Measurements from ENCODE around the gene GALNT6. TPM values are rescaled to one million over a fixed set of nuclear protein-coding genes. Genes with fewer than 3 reads are reported as not detected.
"Not testable (repeated sequence)": the region's sequence is repeated elsewhere in the genome, so short reads cannot be mapped to it uniquely, and the experiment has no call there.

GALNT6 gene
- total RNA-seq, 1 donor from 2014 or later = not detected

DNA sequence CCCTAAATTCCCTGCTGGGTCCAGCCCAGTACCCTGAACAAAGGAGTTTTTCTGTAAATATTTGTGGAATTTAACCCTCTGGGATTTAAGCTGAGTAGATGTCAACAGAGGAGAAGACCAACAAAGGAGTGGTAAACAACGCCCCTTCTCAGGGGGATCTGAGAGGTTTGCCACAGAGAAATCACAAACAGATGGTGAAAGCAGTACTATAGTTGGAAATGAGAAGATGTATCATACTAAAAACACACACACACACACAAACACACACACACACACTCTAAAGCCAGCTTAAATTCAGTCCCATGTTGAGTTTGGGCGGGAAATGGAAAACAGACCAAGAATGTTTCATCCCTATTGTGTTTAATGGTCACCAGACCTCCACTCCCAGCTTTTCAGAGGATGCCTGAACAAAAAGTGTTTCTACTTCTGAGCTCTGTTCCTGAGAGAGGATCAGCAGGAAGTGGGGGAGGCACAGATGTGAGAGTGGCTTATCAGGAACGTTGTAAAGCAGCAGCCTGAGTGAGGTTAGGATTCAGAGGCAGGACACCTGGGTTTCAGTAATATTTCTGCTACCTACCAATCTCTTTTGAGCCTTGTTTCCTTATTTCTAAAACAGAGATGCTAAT is 70.4 kb downstream of the GALNT6 start:
- Histone ChIP-seq H3K36me3 (no peaks in the 10 kb centered on the region), H3K9ac (peak overlapping the region; percentile 11), H3K27ac (peak overlapping the region; percentile 99), H3K4me3 (peak overlapping the region; percentile 15), H2AFZ (replicated peaks) (no peak overlapping the region), H3K27me3 (no peaks in the 10 kb centered on the region), H3K9me3 (ENCODE audit: low read depth) (no peaks in the 10 kb centered on the region), H3K4me2 (peak overlapping the region; percentile 67), H3K4me1 (peaks cover 48% of the 10 kb centered on the region), H3K79me2 (ENCODE audit: low read depth) (no peaks in the 10 kb centered on the region), H3F3A (ENCODE audit: low read depth) (peaks cover 37% of the 10 kb centered on the region), H4K20me1 (ENCODE audit: low read depth) (no peaks in the 10 kb centered on the region)
- peak; percentile 86 for DNase-seq (ENCODE audit: low spot score)
- Mint-ChIP-seq H3K36me3 (no peaks in the 10 kb centered on the region), H3K4me3 (peak overlapping the region; percentile 25), H3K4me1 (peaks cover 16% of the 10 kb centered on the region), H3K9me3 (peaks cover 2% of the 10 kb centered on the region), H3K27ac (peak overlapping the region; percentile 81), H3K27me3 (ENCODE audit: insufficient read depth, low read depth) (peaks cover 9% of the 10 kb centered on the region)
- TF ChIP-seq EZH2phosphoT487 (IDR thresholded peaks at IDR 0.05) = no peak
- TF ChIP-seq, protein P1, sequence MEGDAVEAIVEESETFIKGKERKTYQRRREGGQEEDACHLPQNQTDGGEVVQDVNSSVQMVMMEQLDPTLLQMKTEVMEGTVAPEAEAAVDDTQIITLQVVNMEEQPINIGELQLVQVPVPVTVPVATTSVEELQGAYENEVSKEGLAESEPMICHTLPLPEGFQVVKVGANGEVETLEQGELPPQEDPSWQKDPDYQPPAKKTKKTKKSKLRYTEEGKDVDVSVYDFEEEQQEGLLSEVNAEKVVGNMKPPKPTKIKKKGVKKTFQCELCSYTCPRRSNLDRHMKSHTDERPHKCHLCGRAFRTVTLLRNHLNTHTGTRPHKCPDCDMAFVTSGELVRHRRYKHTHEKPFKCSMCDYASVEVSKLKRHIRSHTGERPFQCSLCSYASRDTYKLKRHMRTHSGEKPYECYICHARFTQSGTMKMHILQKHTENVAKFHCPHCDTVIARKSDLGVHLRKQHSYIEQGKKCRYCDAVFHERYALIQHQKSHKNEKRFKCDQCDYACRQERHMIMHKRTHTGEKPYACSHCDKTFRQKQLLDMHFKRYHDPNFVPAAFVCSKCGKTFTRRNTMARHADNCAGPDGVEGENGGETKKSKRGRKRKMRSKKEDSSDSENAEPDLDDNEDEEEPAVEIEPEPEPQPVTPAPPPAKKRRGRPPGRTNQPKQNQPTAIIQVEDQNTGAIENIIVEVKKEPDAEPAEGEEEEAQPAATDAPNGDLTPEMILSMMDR (IDR thresholded peaks at IDR 0.05) = no peak
- no peak for TF ChIP-seq EZH2 (IDR thresholded peaks at IDR 0.05)

DNA sequence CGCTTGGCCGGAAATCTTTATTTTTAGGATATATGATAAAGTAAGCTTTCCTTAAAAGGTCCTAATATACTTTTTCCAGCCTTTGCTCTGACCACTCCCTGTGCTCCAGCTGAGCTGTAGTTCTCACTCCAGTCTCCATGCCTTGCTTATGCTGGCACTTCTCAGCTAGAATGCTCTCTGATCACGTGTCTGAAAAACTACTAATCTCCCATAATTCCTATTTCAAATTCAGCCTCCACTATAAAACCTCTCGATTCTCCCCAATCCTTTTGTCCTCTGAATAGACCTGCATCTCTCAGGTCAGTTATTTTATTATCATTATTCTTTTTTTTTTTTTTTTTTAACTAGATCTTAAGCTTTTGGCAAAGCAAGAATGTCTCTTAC is 70.9 kb downstream of the GALNT6 start:
- no peaks in the 10 kb centered on the region for H3K27me3 ChIP-seq
- no peak overlapping the region for H2AFZ ChIP-seq (replicated peaks)

DNA sequence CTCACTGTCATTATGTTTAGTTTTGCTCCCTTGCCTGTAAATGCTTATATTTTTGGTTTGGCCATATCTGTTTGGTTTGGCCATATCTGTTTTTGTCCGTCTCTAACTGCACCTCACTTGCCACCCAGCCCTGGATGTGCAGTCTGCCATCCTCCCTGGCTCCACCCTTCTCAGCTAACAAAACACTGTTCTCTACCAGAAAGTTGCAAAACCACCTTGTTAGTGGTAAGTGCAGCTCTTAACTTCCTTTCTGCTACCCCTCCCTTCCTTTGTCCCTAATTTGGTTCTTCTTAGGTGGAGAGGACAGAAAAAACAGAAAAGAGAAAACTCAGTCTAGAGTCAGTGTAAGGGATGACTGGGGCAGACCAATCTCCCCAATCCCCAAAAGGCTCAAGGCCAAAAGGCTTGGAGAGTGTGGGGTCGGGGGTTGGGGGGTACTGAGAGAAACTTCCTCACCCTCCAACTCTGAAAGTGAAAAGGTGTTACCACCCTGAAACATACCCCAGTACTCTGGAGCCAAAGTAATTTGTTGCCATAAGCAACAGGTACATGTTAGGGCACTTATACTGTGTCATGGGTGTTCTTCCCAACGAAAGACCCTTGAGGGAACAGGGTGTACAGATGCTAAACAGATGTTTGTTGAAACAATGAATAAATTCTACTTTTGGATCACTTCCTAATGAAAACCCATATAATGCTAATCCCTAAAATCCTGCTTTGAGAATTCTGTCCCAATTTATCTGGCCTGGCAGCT is 72.2 kb downstream of the GALNT6 start:
- no peaks in the 10 kb centered on the region for H3K27me3 ChIP-seq

More for the DNA sequence above, 70.9 kb downstream of the GALNT6 start:
- no peaks in the 10 kb centered on the region for H3K36me3 ChIP-seq
- Mint-ChIP-seq H3K36me3 (no peaks in the 10 kb centered on the region), H3K4me1 (peaks cover 16% of the 10 kb centered on the region), H3K27me3 (ENCODE audit: insufficient read depth, low read depth) (peaks cover 9% of the 10 kb centered on the region), H3K4me3 (no peak overlapping the region), H3K9me3 (peaks cover 2% of the 10 kb centered on the region), H3K27ac (no peak overlapping the region)
- no peaks in the 10 kb centered on the region for H3K9me3 ChIP-seq (ENCODE audit: low read depth)
- H3K4me3 ChIP-seq = no peak overlapping the region
- H3K79me2 ChIP-seq (ENCODE audit: low read depth) = no peaks in the 10 kb centered on the region
- H3F3A ChIP-seq (ENCODE audit: low read depth) = peaks cover 37% of the 10 kb centered on the region
- H3K9ac ChIP-seq = no peak overlapping the region
- H3K27ac ChIP-seq = peak overlapping the region; percentile 99
- no peak for TF ChIP-seq EZH2 (IDR thresholded peaks at IDR 0.05)
- TF ChIP-seq, protein P1 (IDR thresholded peaks at IDR 0.05) = no peak
- TF ChIP-seq EZH2phosphoT487 (IDR thresholded peaks at IDR 0.05) = no peak
- H3K4me1 ChIP-seq = peaks cover 48% of the 10 kb centered on the region
- H4K20me1 ChIP-seq (ENCODE audit: low read depth) = no peaks in the 10 kb centered on the region
- peak overlapping the region; percentile 67 for H3K4me2 ChIP-seq
- DNase-seq (ENCODE audit: low spot score) = no peak

DNA sequence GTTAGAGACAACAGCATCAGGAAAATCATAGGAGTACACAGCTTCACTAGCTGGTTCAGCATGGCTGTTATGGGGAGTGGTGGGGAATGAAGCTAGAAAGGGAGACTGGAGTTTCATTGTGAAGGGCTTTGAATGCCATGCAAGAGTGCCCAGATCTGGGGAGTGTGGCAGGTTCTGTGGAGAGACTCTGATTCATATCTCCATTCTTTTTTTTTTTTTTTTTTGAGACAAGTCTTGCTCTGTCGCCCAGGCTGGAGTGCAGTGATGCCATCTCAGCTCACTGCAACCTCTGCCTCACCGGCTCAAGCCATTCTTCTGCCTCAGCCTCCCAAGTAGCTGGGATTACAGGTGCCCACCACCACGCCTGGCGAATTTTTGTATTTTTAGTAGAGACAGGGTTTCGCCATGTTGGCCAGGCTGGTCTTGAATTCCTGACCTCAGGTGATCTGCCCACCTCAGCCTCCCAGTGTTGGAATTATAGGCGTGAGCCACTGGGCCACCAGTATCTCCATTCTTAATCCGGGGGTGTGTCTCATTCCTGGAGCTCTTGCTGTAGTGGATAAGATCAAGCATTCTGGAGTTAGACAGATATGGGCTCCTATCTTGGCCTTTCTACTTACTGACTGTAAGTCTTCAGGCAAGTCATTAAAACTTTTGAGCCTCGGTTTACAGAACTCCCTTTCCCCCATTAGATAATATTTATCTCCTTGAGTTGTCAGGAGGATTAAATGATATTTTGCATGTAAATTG is 73.0 kb downstream of the GALNT6 start:
- Histone ChIP-seq H3K4me1 (peaks cover 45% of the 10 kb centered on the region), H3K27ac (peak overlapping the region; percentile 99), H2AFZ (replicated peaks) (peak overlapping the region; percentile 64), H3F3A (ENCODE audit: low read depth) (peaks cover 37% of the 10 kb centered on the region)
- DNase-seq (ENCODE audit: low spot score); H3K9ac ChIP-seq; H3K79me2 ChIP-seq (ENCODE audit: low read depth); H3K27me3 Mint-ChIP-seq (ENCODE audit: insufficient read depth, low read depth); H3K36me3 Mint-ChIP-seq; H3K9me3 ChIP-seq (ENCODE audit: low read depth); H3K27ac Mint-ChIP-seq; H3K27me3 ChIP-seq; H3K36me3 ChIP-seq; H3K9me3 Mint-ChIP-seq; H4K20me1 ChIP-seq (ENCODE audit: low read depth); H3K4me2 ChIP-seq; H3K4me3 ChIP-seq: not testable (repeated sequence)
- peak overlapping the region; percentile 59 for H3K4me3 Mint-ChIP-seq
- H3K4me1 Mint-ChIP-seq = peaks cover 16% of the 10 kb centered on the region

More for the DNA sequence above, 72.2 kb downstream of the GALNT6 start:
- Mint-ChIP-seq H3K4me3 (no peak overlapping the region), H3K27ac (no peak overlapping the region), H3K27me3 (ENCODE audit: insufficient read depth, low read depth) (peaks cover 7% of the 10 kb centered on the region), H3K9me3 (peaks cover 2% of the 10 kb centered on the region), H3K4me1 (peaks cover 16% of the 10 kb centered on the region), H3K36me3 (no peaks in the 10 kb centered on the region)
- H3K9me3 ChIP-seq (ENCODE audit: low read depth) = no peaks in the 10 kb centered on the region
- H3K4me1 ChIP-seq = peaks cover 48% of the 10 kb centered on the region
- no peak for TF ChIP-seq EZH2 (IDR thresholded peaks at IDR 0.05)
- TF ChIP-seq EZH2phosphoT487 (IDR thresholded peaks at IDR 0.05) = no peak
- TF ChIP-seq, protein P1 (IDR thresholded peaks at IDR 0.05) = no peak
- H3K27ac ChIP-seq = peak overlapping the region; percentile 99
- DNase-seq (ENCODE audit: low spot score) = no peak
- H3K9ac ChIP-seq = no peak overlapping the region
- H4K20me1 ChIP-seq (ENCODE audit: low read depth) = no peaks in the 10 kb centered on the region
- H2AFZ ChIP-seq (replicated peaks) = peak overlapping the region; percentile 64
- no peak overlapping the region for H3K4me2 ChIP-seq
- no peaks in the 10 kb centered on the region for H3K79me2 ChIP-seq (ENCODE audit: low read depth)
- H3K4me3 ChIP-seq = no peak overlapping the region
- no peaks in the 10 kb centered on the region for H3K36me3 ChIP-seq
- peaks cover 37% of the 10 kb centered on the region for H3F3A ChIP-seq (ENCODE audit: low read depth)
